Measurements from ENCODE around the gene PCNP.
"Not testable (repeated sequence)": the region's sequence is repeated elsewhere in the genome, so short reads cannot be mapped to it uniquely, and the experiment has no call there.

Gene PCNP

DNA sequence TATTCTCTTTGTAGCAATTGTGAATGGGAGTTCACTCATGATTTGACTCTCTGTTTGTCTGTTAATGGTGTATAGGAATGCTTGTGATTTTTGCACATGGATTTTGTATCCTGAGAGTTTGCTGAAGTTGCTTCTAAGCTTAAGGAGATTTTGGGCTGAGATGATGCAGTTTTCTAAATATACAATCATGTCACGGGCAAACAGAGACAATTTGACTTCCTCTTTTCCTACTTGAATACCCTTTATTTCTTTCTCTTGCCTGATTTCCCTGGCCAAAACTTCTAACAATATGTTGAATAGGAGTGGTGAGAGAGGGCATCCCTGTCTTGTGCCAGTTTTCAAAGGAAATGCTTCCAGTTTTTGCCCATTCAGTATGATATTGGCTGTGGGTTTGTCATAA lies 37.0 kb upstream of the PCNP start:
- not testable (repeated sequence) for H3K14ac ChIP-seq (ENCODE audit: low read length in 2 of 2); DNase-seq; H3K23ac ChIP-seq (ENCODE audit: low read length in 2 of 2); H3K18ac ChIP-seq (ENCODE audit: low read depth in 1 of 2, low read length in 2 of 2); H2BK5ac ChIP-seq (ENCODE audit: low read depth, low read length, poor library complexity, severe bottlenecking); H3K4me3 ChIP-seq (ENCODE audit: insufficient read depth in 1 of 2, low read depth in 1 of 2, low read length in 2 of 2); H3K27ac ChIP-seq (ENCODE audit: low read length, poor library complexity, severe bottlenecking); H2BK15ac ChIP-seq (ENCODE audit: low read depth, poor library complexity, severe bottlenecking); H3K4me2 ChIP-seq (ENCODE audit: low read length, poor library complexity, severe bottlenecking); H4K91ac ChIP-seq (ENCODE audit: low read length); H3K4me1 ChIP-seq (ENCODE audit: control insufficient read depth, insufficient read depth, low read depth, low read length); H3K9ac ChIP-seq (ENCODE audit: low read length); H2BK120ac ChIP-seq (ENCODE audit: low read depth, low read length); H3K4ac ChIP-seq (ENCODE audit: low read depth in 1 of 2, low read length in 2 of 2); H3K79me1 ChIP-seq (replicated peaks; ENCODE audit: low read length, poor library complexity, severe bottlenecking); H2AK5ac ChIP-seq (ENCODE audit: low read length, severe bottlenecking); H3K27me3 ChIP-seq (ENCODE audit: control insufficient read depth in 1 of 2, insufficient read depth in 1 of 2, low read length in 2 of 2); H4K8ac ChIP-seq (ENCODE audit: low read length); H2BK12ac ChIP-seq (ENCODE audit: low read length in 2 of 2); H3K36me3 ChIP-seq (ENCODE audit: control insufficient read depth in 1 of 2, insufficient read depth in 2 of 2, low read depth in 1 of 2, low read length in 2 of 2); H3K9me3 ChIP-seq (ENCODE audit: control insufficient read depth, low read length); H2AFZ ChIP-seq (ENCODE audit: low read depth, low read length)
- no CpG with 5 or more reads among the region's 1 CpG for WGBS

DNA sequence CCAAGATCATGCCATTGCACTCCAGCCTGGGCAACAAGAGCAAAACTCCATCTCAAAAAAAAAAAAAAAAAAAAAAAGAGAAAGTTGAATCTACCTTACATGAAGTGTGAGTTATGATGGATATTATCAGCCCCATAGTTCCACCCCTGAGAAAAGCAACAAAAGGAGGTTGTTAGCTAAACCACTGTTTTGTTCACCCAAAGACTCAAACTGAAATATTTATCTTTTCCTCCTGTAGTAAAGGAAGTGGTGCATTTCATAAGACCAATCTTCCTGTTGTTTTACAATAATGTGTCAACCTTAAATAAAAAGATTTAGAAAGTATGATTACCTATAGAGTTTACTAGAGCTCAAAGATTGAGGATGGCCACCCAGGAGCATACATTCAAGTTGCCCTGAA lies 31.0 kb upstream of the PCNP start:
- Histone ChIP-seq H2AK5ac (ENCODE audit: low read length, severe bottlenecking) (no peak overlapping the region), H3K9ac (ENCODE audit: low read length) (no peak overlapping the region), H3K4me2 (ENCODE audit: low read length, poor library complexity, severe bottlenecking) (no peak overlapping the region), H3K27ac (ENCODE audit: low read length, poor library complexity, severe bottlenecking) (no peak overlapping the region), H2AFZ (ENCODE audit: low read depth, low read length) (no peak overlapping the region), H3K4me1 (ENCODE audit: control insufficient read depth, insufficient read depth, low read depth, low read length) (no peaks in the 10 kb centered on the region), H3K14ac (ENCODE audit: low read length in 2 of 2) (no peak overlapping the region), H3K18ac (ENCODE audit: low read depth in 1 of 2, low read length in 2 of 2) (no peak overlapping the region), H2BK12ac (ENCODE audit: low read length in 2 of 2) (no peak overlapping the region), H4K91ac (ENCODE audit: low read length) (no peak overlapping the region), H4K8ac (ENCODE audit: low read length) (no peak overlapping the region), H3K9me3 (ENCODE audit: control insufficient read depth, low read length) (no peaks in the 10 kb centered on the region), H3K27me3 (ENCODE audit: control insufficient read depth in 1 of 2, insufficient read depth in 1 of 2, low read length in 2 of 2) (no peaks in the 10 kb centered on the region), H2BK15ac (ENCODE audit: low read depth, poor library complexity, severe bottlenecking) (no peak overlapping the region), H3K4ac (ENCODE audit: low read depth in 1 of 2, low read length in 2 of 2) (no peak overlapping the region), H3K79me1 (replicated peaks; ENCODE audit: low read length, poor library complexity, severe bottlenecking) (no peaks in the 10 kb centered on the region), H2BK5ac (ENCODE audit: low read depth, low read length, poor library complexity, severe bottlenecking) (no peak overlapping the region), H2BK120ac (ENCODE audit: low read depth, low read length) (no peak overlapping the region), H3K4me3 (ENCODE audit: insufficient read depth in 1 of 2, low read depth in 1 of 2, low read length in 2 of 2) (no peak overlapping the region), H3K23ac (ENCODE audit: low read length in 2 of 2) (no peak overlapping the region), H3K36me3 (ENCODE audit: control insufficient read depth in 1 of 2, insufficient read depth in 2 of 2, low read depth in 1 of 2, low read length in 2 of 2) (no peaks in the 10 kb centered on the region)
- DNase-seq: no peak

DNA sequence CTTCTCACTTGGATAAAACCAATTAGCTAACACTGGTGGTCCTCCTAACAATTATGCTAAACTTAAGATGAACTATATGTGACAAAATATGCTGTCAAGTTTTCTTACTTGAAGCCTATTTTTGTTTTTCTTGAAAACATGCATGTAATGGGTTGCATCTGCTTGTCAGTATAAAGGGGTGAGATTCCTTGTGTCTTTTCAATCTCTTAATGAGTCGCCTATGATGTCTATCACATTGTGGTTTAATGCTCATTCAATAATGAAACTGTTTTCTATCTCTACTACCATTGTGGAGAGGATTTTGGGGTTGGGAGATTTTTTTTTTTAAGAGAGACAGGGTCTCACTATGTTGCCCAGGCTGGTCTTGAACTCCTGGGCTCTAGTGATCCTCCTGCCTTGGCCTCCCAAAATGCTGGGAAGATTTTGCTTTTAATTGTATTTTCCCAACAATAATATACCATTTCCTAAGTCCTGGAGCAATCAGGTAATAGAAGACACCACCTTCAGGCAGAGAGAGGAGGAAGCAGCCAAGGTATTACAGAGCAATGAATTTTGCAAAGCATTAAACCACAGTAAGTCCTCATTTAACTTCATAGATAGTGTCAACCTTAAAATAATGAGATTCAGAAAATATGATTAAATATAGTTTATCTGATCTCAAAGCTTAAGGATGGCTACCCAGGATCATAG lies 29.7 kb upstream of the PCNP start:
- peaks cover 0 to 5% of the 10 kb centered on the region in 2 experiments for H3K27me3 ChIP-seq (ENCODE audit: control insufficient read depth in 1 of 2, insufficient read depth in 1 of 2, low read length in 2 of 2)
- H4K8ac ChIP-seq (ENCODE audit: low read length): no peak overlapping the region
- no peak overlapping the region for H3K23ac ChIP-seq (ENCODE audit: low read length in 2 of 2)
- no peak overlapping the region for H3K4ac ChIP-seq (ENCODE audit: low read depth in 1 of 2, low read length in 2 of 2)
- H3K4me1 ChIP-seq (ENCODE audit: control insufficient read depth, insufficient read depth, low read depth, low read length): no peaks in the 10 kb centered on the region
- no peak overlapping the region for H3K18ac ChIP-seq (ENCODE audit: low read depth in 1 of 2, low read length in 2 of 2)
- no peaks in the 10 kb centered on the region for H3K9me3 ChIP-seq (ENCODE audit: control insufficient read depth, low read length)
- no peaks in the 10 kb centered on the region for H3K36me3 ChIP-seq (ENCODE audit: control insufficient read depth in 1 of 2, insufficient read depth in 2 of 2, low read depth in 1 of 2, low read length in 2 of 2)
- WGBS: no CpG with 5 or more reads among the region's 1 CpG
- no peak overlapping the region for H2BK5ac ChIP-seq (ENCODE audit: low read depth, low read length, poor library complexity, severe bottlenecking)
- H3K14ac ChIP-seq (ENCODE audit: low read length in 2 of 2): no peak overlapping the region
- no peak overlapping the region for H2BK120ac ChIP-seq (ENCODE audit: low read depth, low read length)
- H3K4me3 ChIP-seq (ENCODE audit: insufficient read depth in 1 of 2, low read depth in 1 of 2, low read length in 2 of 2): no peak overlapping the region
- H2BK15ac ChIP-seq (ENCODE audit: low read depth, poor library complexity, severe bottlenecking): no peak overlapping the region
- no peak overlapping the region for H2AK5ac ChIP-seq (ENCODE audit: low read length, severe bottlenecking)
- no peak for DNase-seq
- H2BK12ac ChIP-seq (ENCODE audit: low read length in 2 of 2): no peak overlapping the region
- no peak overlapping the region for H3K4me2 ChIP-seq (ENCODE audit: low read length, poor library complexity, severe bottlenecking)
- H3K9ac ChIP-seq (ENCODE audit: low read length): no peak overlapping the region
- no peak overlapping the region for H3K27ac ChIP-seq (ENCODE audit: low read length, poor library complexity, severe bottlenecking)
- H2AFZ ChIP-seq (ENCODE audit: low read depth, low read length): no peak overlapping the region
- no peak overlapping the region for H4K91ac ChIP-seq (ENCODE audit: low read length)
- no peaks in the 10 kb centered on the region for H3K79me1 ChIP-seq (replicated peaks; ENCODE audit: low read length, poor library complexity, severe bottlenecking)

DNA sequence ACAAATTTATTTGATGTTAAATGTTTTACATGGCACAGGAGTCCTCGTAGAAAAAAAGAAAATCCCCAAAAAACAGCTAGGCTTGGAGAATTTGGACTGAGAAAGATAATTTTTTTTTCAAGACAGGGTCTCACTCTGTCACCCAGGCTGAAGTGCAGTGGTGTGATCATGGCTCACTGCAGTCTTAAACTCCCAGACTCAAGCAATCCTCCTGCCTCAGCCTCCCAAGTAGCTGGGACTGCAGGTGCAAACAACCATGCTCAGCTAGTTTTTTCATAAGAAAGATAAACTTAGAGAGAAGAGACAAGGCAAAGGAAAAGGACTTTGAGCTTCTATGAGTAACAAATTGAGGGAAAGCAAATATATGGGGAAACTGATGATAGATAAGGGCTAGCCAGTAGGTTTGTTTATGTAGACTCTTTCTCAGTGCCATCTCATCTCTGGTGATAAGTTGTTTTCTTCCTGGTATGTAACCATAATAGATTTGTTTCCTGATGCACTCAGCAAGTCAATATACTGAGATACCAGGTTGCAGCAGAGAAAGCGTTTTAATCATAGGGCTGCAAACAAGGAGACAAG lies 25.4 kb upstream of the PCNP start:
- Histone ChIP-seq H2BK120ac (ENCODE audit: low read depth, low read length) (no peak overlapping the region), H3K36me3 (ENCODE audit: control insufficient read depth in 1 of 2, insufficient read depth in 2 of 2, low read depth in 1 of 2, low read length in 2 of 2) (no peaks in the 10 kb centered on the region), H2BK5ac (ENCODE audit: low read depth, low read length, poor library complexity, severe bottlenecking) (no peak overlapping the region), H3K4me3 (ENCODE audit: insufficient read depth in 1 of 2, low read depth in 1 of 2, low read length in 2 of 2) (no peak overlapping the region), H4K91ac (ENCODE audit: low read length) (no peak overlapping the region), H2AK5ac (ENCODE audit: low read length, severe bottlenecking) (no peak overlapping the region), H2BK15ac (ENCODE audit: low read depth, poor library complexity, severe bottlenecking) (no peak overlapping the region), H3K9me3 (ENCODE audit: control insufficient read depth, low read length) (no peaks in the 10 kb centered on the region), H3K4me2 (ENCODE audit: low read length, poor library complexity, severe bottlenecking) (no peak overlapping the region), H2BK12ac (ENCODE audit: low read length in 2 of 2) (no peak overlapping the region), H3K14ac (ENCODE audit: low read length in 2 of 2) (no peak overlapping the region), H3K23ac (ENCODE audit: low read length in 2 of 2) (no peak overlapping the region), H3K18ac (ENCODE audit: low read depth in 1 of 2, low read length in 2 of 2) (no peak overlapping the region), H4K8ac (ENCODE audit: low read length) (no peak overlapping the region), H3K27me3 (ENCODE audit: control insufficient read depth in 1 of 2, insufficient read depth in 1 of 2, low read length in 2 of 2) (peaks cover 0 to 5% of the 10 kb centered on the region in 2 experiments), H3K4ac (ENCODE audit: low read depth in 1 of 2, low read length in 2 of 2) (no peak overlapping the region), H2AFZ (ENCODE audit: low read depth, low read length) (no peak overlapping the region), H3K4me1 (ENCODE audit: control insufficient read depth, insufficient read depth, low read depth, low read length) (no peaks in the 10 kb centered on the region), H3K79me1 (replicated peaks; ENCODE audit: low read length, poor library complexity, severe bottlenecking) (no peaks in the 10 kb centered on the region), H3K9ac (ENCODE audit: low read length) (no peak overlapping the region), H3K27ac (ENCODE audit: low read length, poor library complexity, severe bottlenecking) (no peak overlapping the region)
- no peak for DNase-seq
- WGBS: 100% methylated on average over 1 of the region's 2 CpGs

All from mesenchymal stem cell (in vitro differentiated cells and primary cell).